ENCODE data around the gene ARPC5L.

- TF ChIP-seq EZH2phosphoT487 (conservative IDR thresholded peaks at IDR 0.05; ENCODE audit: low read length): no peak
- no peak for TF ChIP-seq CTCF (IDR thresholded peaks at IDR 0.05; ENCODE audit: insufficient read depth, low read length, poor library complexity, severe bottlenecking)
Observed at GRCh38 chr9:124908098-124908497, 46.2 kb downstream of the ARPC5L start.

Measured in SU-DHL-6 (cell line).